RWPE2 (cell line): ENCODE measurements around the gene MEP1B.
A peak's percentile ranks its signal among the peaks of the same experiment; 100 is the strongest.

ENCODE experiments used
- ATAC-seq: fragments of 200-7000 bp; cut with Tn5 transposase; 3 replicates; pipeline ENCODE4 v1.9.1; 2021; ENCODE audit warnings: low read depth
- DNase-seq: peaks from one replicate; pipeline ENCODE4 v3.0.0-alpha.2; 2020; ENCODE audit warnings: low spot score
- H3K27ac ChIP-seq: fragments of 450-650 bp; 2 replicates; pipeline ENCODE4 v1.5.1; 2017; ENCODE audit warnings: mild to moderate bottlenecking; ENCODE audit not compliant: poor library complexity, severe bottlenecking
- H3K27me3 ChIP-seq: fragments of 250-450 bp; sonication (Bioruptor Pico); 2 replicates; pipeline ENCODE4 v1.5.1; 2021; ENCODE audit warnings: mild to moderate bottlenecking, moderate library complexity; ENCODE audit not compliant: insufficient read depth, poor library complexity, severe bottlenecking
- H3K36me3 ChIP-seq: fragments of 250-450 bp; sonication (Bioruptor Pico); 2 replicates; pipeline ENCODE4 v1.5.1; 2020; ENCODE audit warnings: low read depth, mild to moderate bottlenecking, moderate library complexity
- H3K4me1 ChIP-seq: fragments of 250-450 bp; sonication (Bioruptor Pico); 2 replicates; pipeline ENCODE4 v1.5.1; 2021; ENCODE audit warnings: mild to moderate bottlenecking, moderate library complexity; ENCODE audit not compliant: insufficient read depth, poor library complexity, severe bottlenecking
- H3K4me3 ChIP-seq: fragments of 250-450 bp; sonication (Bioruptor Pico); 2 replicates; pipeline ENCODE4 v1.5.1; 2021; ENCODE audit warnings: mild to moderate bottlenecking, moderate library complexity; ENCODE audit not compliant: severe bottlenecking
- H3K9me3 ChIP-seq: fragments of 250-450 bp; sonication (Bioruptor Pico); 2 replicates; pipeline ENCODE4 v1.5.1; 2021; ENCODE audit warnings: mild to moderate bottlenecking, moderate library complexity; ENCODE audit not compliant: severe bottlenecking
- TF ChIP-seq, protein P1 (sequence below): fragments of 450-650 bp; IDR thresholded peaks from one replicate; pipeline ENCODE4 v1.5.1; 2017; ENCODE audit warnings: mild to moderate bottlenecking, moderate library complexity; ENCODE audit not compliant: poor library complexity, severe bottlenecking

MEP1B gene

GRCh38 chr18:32257084-32257785 is 67.4 kb downstream of the MEP1B start:
- Histone ChIP-seq H3K27me3 (no peaks in the 10 kb centered on the region), H3K27ac (no peak overlapping the region), H3K4me3 (no peak overlapping the region), H3K4me1 (no peaks in the 10 kb centered on the region), H3K36me3 (no peaks in the 10 kb centered on the region), H3K9me3 (no peaks in the 10 kb centered on the region)
- TF ChIP-seq, protein P1, sequence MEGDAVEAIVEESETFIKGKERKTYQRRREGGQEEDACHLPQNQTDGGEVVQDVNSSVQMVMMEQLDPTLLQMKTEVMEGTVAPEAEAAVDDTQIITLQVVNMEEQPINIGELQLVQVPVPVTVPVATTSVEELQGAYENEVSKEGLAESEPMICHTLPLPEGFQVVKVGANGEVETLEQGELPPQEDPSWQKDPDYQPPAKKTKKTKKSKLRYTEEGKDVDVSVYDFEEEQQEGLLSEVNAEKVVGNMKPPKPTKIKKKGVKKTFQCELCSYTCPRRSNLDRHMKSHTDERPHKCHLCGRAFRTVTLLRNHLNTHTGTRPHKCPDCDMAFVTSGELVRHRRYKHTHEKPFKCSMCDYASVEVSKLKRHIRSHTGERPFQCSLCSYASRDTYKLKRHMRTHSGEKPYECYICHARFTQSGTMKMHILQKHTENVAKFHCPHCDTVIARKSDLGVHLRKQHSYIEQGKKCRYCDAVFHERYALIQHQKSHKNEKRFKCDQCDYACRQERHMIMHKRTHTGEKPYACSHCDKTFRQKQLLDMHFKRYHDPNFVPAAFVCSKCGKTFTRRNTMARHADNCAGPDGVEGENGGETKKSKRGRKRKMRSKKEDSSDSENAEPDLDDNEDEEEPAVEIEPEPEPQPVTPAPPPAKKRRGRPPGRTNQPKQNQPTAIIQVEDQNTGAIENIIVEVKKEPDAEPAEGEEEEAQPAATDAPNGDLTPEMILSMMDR, result no peak
- peak; percentile 76 for ATAC-seq
- DNase-seq, result no peak

DNA sequence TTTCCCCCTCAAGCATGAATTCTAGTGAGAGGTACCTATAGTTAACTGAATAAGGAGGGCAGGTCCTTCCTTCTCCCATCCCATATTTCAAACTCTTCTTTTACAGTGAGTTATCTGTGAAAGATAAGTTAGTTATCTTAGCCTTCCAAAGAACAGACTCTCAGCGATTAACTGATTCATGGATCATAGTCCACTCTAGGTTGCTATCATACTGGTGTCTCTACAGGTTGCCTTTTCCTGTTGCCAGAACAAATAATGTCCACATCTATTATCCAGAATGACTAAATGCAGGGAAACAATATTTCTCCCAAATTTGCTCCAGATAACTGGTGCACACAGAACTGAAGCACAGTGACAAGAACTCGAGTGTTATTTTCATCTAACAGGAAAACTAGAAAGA is 68.3 kb downstream of the MEP1B start:
- TF ChIP-seq, protein P1, result no peak
- ATAC-seq (no peak), DNase-seq (no peak)
- Histone ChIP-seq H3K27ac (no peak overlapping the region), H3K9me3 (no peaks in the 10 kb centered on the region), H3K4me1 (no peaks in the 10 kb centered on the region), H3K4me3 (no peak overlapping the region), H3K27me3 (no peaks in the 10 kb centered on the region), H3K36me3 (no peaks in the 10 kb centered on the region)

DNA sequence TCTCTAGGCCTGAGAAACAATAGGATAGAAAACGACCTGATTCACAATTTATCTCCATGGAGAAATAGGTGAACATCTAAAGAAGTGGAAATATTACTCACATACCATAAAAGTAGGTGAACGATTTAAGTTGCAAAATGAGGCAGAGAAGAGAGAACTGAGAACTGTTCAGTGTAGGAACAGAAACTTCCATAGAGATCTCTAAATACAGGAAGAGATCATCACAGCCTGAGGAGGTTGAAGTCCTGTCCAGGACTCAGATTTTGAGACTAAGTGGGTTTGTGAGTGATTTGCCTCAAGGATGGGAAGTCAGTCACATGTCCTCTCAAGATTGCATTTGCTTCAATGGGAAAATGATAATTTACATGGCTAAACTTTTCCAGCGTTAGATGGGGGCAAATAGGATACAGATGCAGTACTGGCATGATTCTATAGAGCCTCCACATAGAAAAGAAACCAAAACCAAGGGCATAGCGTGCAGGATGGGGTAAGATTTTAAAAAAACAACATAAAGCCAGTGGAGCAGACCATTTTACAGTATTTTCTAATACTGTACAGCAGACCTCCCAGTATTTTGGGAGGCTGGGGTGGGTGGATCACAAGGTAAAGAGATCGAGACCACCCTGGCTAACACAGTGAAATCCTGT is 68.8 kb downstream of the MEP1B start:
- no peaks in the 10 kb centered on the region for H3K36me3 ChIP-seq
- no peak for ATAC-seq
- H3K27me3 ChIP-seq, result no peaks in the 10 kb centered on the region
- H3K4me1 ChIP-seq, result no peaks in the 10 kb centered on the region
- TF ChIP-seq, protein P1, result no peak
- H3K9me3 ChIP-seq, result no peaks in the 10 kb centered on the region
- H3K4me3 ChIP-seq, result no peak overlapping the region
- no peak overlapping the region for H3K27ac ChIP-seq
- DNase-seq, result no peak

DNA sequence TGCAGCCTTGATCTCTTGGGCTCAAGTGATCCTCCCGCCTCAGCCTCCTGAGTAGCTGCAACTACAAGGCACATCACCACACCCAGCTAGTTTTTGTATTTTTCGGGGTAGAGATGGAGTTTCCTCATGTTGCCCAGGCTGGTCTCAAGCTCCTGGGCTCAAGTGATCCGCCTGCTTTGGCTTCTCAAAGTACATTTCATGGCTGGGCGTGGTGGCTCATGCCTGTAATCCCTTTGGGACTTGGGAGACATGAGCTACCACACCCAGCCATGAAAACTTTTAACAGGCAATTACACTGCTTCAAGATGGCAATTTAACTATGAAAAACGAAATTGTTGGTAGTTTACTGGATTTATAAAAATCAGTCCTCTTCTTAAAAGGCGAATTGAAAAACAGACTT is 69.7 kb downstream of the MEP1B start:
- Histone ChIP-seq H3K4me1 (no peaks in the 10 kb centered on the region), H3K27me3 (no peaks in the 10 kb centered on the region), H3K4me3 (no peak overlapping the region), H3K9me3 (no peaks in the 10 kb centered on the region), H3K36me3 (no peaks in the 10 kb centered on the region), H3K27ac (no peak overlapping the region)
- TF ChIP-seq, protein P1, result no peak
- ATAC-seq, result no peak
- DNase-seq, result no peak

GRCh38 chr18:32261003-32261402 is 71.2 kb downstream of the MEP1B start:
- peak; percentile 50; the same call in 1 of the 3 replicates for ATAC-seq
- no peak overlapping the region for H3K4me3 ChIP-seq
- H3K27ac ChIP-seq, result no peak overlapping the region
- TF ChIP-seq, protein P1, result no peak
- H3K9me3 ChIP-seq, result no peaks in the 10 kb centered on the region
- H3K27me3 ChIP-seq, result no peaks in the 10 kb centered on the region
- no peaks in the 10 kb centered on the region for H3K4me1 ChIP-seq
- DNase-seq, result no peak
- H3K36me3 ChIP-seq, result no peaks in the 10 kb centered on the region
